CD4-positive, alpha-beta T cell treated with Interleukin-1 beta for 1 hour (primary cell): ENCODE results near the gene TMEM134.

Source experiments
- DNase-seq, 2 donors: peaks; one replicate each; pipeline ENCODE4 v3.0.0-alpha.2; 2020 to 2022

TMEM134 gene

GRCh38 chr11:67419325-67420049, 49.6 kb downstream of the TMEM134 start:
- DNase-seq: no peak

- DNase-seq: peak; percentile 44 to 70
Observed at GRCh38 chr11:67418476-67419281, 50.4 kb downstream of the TMEM134 start.

- no peak for DNase-seq
Observed at GRCh38 chr11:67417425-67417824, 51.6 kb downstream of the TMEM134 start.

GRCh38 chr11:67416416-67417335, 52.4 kb downstream of the TMEM134 start:
- DNase-seq: peak; percentile 87 to 88

- no peak for DNase-seq
Observed at GRCh38 chr11:67415501-67416304, 53.3 kb downstream of the TMEM134 start, which contains the start of gene CARNS1. CARNS1 (plus strand) TSS chr11:67415678; CDS start chr11:67416200, 522 bp downstream.

GRCh38 chr11:67413266-67413849, 55.7 kb downstream of the TMEM134 start:
- DNase-seq: no peak

- DNase-seq: no peak
Observed at GRCh38 chr11:67412495-67413179, 56.4 kb downstream of the TMEM134 start.

GRCh38 chr11:67411785-67412152, 57.3 kb downstream of the TMEM134 start:
- DNase-seq: no peak
